Mucosa of gallbladder (tissue), 1 donor: ENCODE measurements around the gene HOXA1. TPM values are rescaled to one million over a fixed set of nuclear protein-coding genes. Genes with fewer than 3 reads are reported as not detected.

ENCODE experiments used
- DNase-seq: peaks from one replicate; pipeline ENCODE4 v3.0.0-alpha.2; 2020; ENCODE audit warnings: low spot score
- total RNA-seq: library from RNA; stranded (reverse); gene quantifications from one replicate; pipeline ENCODE4 v1.2.1, GENCODE V29; 2021
- donor health status: DM: no; HTN: no; CAD: no.

Gene HOXA1
- total RNA-seq, 1 donor from 2014 or later, result 0.40 TPM

DNA sequence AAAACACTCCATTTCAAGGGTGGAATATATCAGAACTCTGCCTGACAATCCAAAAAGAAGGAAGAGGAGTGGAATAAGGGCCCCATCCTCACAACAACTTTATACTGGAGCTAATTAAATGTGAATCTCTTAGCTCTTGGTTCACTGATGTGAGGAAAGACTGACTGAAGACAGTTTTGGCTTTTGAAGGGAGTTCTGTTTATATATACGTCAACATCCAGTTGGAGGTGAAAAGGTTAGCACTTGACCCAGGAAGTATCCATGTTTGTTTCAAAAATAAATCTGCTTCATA, 3.0 kb downstream of the HOXA1 start:
- no peak for DNase-seq

DNA sequence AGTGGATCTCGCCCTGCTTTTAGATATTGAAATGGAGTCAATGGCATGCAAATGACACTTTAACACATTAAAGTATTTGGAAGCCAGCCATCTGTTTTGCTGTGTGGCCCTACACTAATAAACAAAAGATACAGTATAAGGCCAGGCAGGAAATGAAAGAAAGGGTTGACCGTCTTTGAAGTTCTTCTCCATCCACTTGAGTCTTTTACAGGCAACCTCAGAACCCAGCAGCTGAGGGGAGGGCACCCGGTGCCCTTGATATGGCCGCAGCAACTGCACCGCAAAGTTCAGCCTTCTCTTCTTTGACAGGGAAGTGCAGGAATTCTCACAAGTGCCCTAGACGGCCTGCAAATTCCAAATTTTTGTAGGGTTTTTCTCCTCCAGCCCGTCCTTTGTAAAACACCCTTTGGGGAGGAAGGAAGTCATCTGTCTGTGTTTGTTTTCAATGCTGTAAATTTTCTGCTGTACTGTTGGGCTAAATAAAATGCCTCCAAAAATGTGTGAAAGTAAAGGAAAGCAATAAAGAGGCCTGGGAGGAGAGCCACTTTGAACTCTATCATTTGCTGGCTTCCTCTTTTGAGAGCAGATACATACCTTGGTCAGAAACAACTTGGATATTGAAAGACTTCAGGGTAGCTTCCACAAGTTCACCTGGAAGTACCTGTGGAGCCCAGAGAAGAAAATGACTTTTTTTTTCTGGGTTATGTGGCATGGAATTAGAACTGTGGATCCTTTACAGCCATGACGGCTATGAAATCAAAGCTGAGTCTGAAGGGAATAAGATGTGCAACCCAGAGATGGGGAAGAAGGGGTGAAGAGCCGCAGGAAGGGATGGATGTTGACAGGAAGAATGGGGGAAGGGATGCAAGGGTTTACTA, 3.6 kb downstream of the HOXA1 start:
- no peak for DNase-seq

DNA sequence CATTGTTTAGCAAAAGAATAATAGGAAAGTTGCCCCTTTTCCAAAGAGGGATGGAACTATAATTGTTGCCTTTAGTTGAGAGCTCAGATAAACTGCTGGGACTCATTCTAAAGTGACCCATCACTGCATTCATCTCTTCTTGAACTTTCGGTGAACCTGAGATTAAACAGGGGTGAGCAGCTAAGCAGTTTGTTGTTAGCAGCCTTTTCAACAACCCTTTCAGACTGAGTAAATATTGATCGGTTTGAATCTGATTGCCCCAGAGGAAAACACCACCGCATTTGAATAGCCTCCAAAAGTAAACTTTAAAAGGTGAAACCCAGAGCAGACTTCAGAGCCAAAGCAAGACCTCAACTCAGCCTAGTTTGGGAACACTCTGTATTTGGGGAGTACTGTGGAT, 4.7 kb downstream of the HOXA1 start:
- no peak for DNase-seq

- no peak for DNase-seq
These were observed 7.5 kb downstream of the HOXA1 start for GRCh38 chr7:27088002-27088922.

GRCh38 chr7:27083646-27084045, 12.2 kb downstream of the HOXA1 start:
- DNase-seq, result no peak

GRCh38 chr7:27082171-27082570, 13.6 kb downstream of the HOXA1 start:
- DNase-seq, result no peak

DNA sequence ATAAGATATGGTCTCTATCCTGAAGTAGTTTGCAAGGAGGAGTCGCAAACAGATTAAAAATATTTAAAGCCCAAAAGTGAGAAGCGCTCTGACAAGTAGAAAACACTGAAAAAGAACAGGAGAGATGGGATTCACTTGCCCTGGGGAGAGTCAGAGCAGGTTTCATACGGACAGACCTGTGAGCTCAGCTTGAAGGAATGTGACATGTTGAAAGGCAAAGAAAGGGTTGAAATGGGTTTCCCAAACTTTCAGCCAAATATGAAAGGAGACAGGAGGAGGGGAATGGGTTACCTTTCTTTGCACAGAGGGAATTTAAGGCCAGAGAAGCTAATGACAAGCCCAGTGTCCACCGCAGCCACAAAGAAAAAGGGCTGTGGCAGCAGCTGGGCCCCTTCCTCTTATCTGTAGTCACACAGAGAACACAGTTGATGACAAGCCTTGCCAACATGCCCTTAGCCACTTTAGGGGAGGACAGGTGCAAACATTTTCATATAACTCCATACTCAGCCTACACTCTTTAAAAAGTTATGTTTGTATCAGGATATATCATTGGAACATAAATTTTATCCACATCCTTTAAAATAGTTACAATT, 14.9 kb downstream of the HOXA1 start:
- DNase-seq, result no peak

GRCh38 chr7:27079234-27079975, 16.4 kb downstream of the HOXA1 start:
- DNase-seq, result no peak

- no peak for DNase-seq
These were observed 17.1 kb downstream of the HOXA1 start for GRCh38 chr7:27078616-27079233.

GRCh38 chr7:27073076-27073475, 22.7 kb downstream of the HOXA1 start:
- DNase-seq, result no peak

DNA sequence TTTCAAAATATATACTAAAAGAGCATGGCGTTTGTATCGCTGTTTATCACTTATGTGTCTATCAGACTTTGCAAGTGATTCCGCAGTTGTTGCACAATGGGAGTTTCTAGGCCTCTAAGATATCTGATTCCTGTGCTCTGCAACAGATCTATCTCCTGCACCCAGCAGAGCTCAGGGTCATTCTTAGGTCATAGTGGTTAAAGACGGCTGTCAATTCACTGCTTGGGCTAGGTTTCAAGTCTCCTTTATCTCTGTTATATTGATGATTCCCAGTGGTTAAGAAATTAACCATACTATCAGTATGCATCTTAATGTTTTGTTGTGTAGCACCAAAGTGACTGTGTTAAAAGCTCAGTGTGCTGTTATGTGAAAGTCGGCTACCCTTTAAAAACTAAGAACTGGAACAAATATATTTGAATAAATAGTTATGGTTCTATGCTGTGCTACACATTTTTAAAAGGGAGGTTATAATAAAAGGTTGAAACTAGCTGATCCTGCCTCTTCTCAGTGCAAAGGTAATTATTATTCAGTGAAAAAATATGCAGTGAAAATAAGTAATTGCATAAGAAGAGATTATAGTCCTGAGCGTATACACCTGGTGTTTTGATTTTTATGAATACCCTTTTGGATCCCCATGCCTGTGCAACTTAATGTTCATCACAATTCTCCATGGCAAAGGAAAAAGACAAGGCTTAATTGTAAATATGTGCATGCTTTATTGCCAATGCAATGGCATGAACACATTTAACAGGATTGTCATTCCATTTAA, 24.0 kb downstream of the HOXA1 start:
- no peak for DNase-seq

DNA sequence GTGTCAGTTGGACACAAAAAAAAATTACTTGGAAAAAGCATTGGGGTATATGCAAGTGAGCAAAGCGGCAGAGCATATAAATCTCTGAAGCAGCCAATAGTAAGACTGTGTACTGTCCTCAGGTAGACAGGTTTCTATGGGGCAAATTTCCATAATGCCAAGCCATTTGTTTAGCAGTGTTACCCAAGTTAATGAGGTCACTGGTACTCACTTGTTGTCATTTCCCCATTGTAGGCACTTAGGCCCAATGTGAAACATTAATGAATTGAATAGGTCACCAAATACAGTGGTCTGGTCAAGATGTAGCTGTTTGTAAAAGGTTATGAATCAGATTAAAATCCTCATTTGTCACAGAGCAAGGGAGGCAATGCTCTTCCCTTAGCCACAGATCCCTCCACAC, 27.5 kb downstream of the HOXA1 start:
- DNase-seq, result no peak

DNA sequence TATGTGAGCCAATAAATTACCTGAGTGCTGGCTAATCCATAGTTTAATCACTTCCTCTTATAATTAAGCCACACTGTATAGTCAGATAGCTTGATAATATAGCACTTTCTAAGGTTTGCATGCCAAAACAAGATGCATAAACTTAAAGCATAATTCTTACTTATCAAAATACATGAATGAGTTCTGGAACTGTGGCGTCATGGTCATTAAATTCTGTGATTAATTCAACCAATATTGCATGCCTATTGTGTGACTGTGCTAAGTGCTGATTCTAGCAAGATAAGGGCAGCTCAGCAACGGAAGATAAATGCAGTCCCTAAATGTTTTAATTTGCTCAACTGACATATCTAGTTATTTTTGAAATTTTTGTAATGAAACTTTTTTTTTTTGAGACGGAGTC, 29.7 kb downstream of the HOXA1 start:
- no peak for DNase-seq

DNA sequence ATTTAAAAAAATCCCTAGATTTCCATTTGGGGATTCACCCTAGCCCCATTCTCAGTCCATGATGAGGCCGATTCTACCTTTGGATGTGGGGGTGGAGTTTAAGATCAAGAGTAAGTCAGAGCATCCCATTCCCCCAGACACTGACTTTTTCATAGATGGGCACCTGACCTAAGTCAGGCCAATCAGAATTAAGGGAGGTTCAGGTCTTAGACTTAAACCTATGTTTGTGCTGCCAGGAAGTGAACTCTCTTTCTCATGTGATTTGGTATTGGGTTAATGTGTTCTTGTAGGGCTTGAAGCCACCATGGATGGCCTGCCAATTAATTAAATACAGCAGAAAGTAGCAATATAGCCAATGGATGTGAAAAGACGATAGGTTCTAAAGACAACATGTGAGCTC, 30.1 kb downstream of the HOXA1 start:
- DNase-seq, result no peak

DNA sequence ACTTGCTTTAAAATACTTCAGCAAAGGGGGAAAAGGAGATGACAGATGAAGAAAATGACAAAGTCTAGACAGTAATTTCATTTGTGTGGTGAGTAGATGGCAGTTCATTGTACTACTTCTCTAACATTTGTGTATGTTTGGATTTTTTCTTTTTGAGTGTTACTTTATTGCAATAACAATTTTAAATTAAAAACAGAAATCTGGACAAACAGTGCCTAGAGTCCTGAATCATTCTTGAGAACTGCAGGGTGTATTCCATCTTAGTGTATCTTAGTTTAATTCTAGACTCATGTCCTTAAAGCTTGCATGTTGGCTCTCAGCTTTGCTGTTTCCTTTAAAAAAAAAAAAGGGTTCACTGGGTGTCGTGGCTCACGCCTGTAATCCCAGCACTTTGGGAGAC, 31.1 kb downstream of the HOXA1 start:
- no peak for DNase-seq

DNA sequence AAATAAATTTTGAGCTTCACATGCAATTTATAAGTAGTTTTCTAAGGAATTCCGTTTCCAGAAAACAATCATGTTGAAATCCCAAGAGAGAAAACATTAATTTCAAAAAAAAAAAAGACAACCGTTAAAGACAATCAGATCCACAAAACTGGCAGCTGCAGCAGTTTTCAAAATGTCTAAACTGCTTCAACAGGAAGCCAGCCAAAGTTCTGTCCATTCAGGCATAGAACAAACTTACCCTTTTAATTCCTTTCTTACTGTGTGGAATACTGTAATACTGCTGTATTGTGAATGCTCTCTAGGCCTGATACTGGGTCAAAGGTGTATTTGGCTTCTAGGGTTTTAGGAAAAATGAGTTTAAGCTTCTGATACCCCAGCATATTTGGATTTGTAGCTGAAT, 31.6 kb downstream of the HOXA1 start:
- no peak for DNase-seq

DNA sequence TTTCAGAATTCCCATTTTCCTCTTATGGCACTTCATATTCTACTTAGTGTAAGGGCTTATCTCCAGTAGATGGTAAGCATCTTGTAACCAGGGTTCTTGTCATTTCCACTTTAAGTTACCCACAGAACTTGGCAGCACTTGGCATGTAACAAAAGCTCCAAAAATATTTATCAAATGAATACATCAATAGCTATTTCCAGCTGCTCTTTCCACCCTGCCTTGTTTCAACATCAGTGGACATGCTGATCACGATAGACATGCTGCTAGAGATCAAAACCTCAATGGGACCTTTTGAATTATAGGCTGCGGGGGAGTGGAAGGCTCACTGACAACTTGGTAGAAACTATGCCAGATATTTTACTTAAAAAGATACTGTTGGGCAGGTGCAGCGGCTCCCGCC, 32.9 kb downstream of the HOXA1 start:
- DNase-seq, result no peak

- DNase-seq, result no peak
These were observed 42.6 kb downstream of the HOXA1 start for GRCh38 chr7:27053153-27053552.

DNA sequence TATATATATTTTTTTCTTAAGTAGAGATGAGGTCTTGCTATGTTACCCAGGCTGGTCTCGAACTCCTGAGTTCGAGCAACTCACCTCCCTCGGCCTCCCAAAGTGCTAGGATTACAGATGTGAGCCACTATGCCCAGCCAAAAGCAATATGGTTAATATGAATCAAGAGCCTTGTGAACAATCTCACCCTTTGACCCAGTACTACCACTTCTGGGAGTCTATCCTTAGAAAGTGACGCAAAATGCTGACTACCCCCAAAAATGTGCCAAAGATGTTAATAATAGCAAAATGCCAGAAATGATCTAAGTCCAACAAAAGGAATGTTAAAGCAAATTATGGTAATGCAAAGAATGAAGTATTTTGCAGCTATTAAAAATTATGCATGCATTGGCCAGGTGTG, 44.3 kb downstream of the HOXA1 start:
- DNase-seq, result no peak

- DNase-seq, result no peak
These were observed 47.4 kb downstream of the HOXA1 start for GRCh38 chr7:27048438-27048837.
